H1 (cell line): Measurements from ENCODE around the gene TXNDC5.

ENCODE experiments used
- EZH2 ChIP-seq: fragments of 200-600 bp; sonication (generic); IDR thresholded peaks from 2 replicates; pipeline ENCODE4 v1.7.1; 2012; ENCODE audit warnings: low read depth, mild to moderate bottlenecking, moderate library complexity, low read length, inconsistent platforms; ENCODE audit not compliant: severe bottlenecking
- SIN3A ChIP-seq, 2 experiments: IDR thresholded peaks in 1 of 2; conservative IDR thresholded peaks in 1 of 2; 2 replicates each; pipeline ENCODE4 v1.6.1; 2011 to 2012; ENCODE audit warnings: low read length in 2 of 2, improper control_type of control experiment in 1 of 2, low read depth in 1 of 2, mild to moderate bottlenecking in 1 of 2

GRCh38 chr6:7888587-7889357 lies 21.8 kb downstream of the TXNDC5 start:
- no peak for TF ChIP-seq SIN3A (conservative IDR thresholded peaks at IDR 0.05 in 1 of 2, IDR thresholded peaks at IDR 0.05 in 1 of 2; ENCODE audit: low read depth in 1 of 2, low read length in 2 of 2)
- TF ChIP-seq EZH2: no peak
